Thymus (tissue), 14 donors: ENCODE data around the gene CENATAC. TPM values are rescaled to one million over a fixed set of nuclear protein-coding genes. Genes with fewer than 3 reads are reported as not detected.
"Not testable (repeated sequence)": the region's sequence is repeated elsewhere in the genome, so short reads cannot be mapped to it uniquely, and the experiment has no call there.

Source experiments
- DNase-seq, 9 donors: peaks; one replicate each; pipeline ENCODE4 v3.0.0-alpha.2; 2013; ENCODE audit warnings: low spot score in 9 of 9, low read depth in 6 of 9, missing footprints in 1 of 9
- H3K27ac ChIP-seq, 2 donors: one replicate each; pipeline ENCODE4 v1.5.1; 2013; ENCODE audit warnings: control low read depth in 1 of 2, low read depth in 1 of 2, low read length in 1 of 2, mild to moderate bottlenecking in 1 of 2, moderate library complexity in 1 of 2
- H3K27me3 ChIP-seq, 2 donors: one replicate each; pipeline ENCODE4 v1.5.1; 2013; ENCODE audit warnings: low read length in 1 of 2; ENCODE audit not compliant: control insufficient read depth in 2 of 2, insufficient read depth in 1 of 2
- H3K36me3 ChIP-seq, 2 donors: one replicate each; pipeline ENCODE4 v1.5.1; 2013; ENCODE audit warnings: low read length in 1 of 2, mild to moderate bottlenecking in 1 of 2, moderate library complexity in 1 of 2; ENCODE audit not compliant: control insufficient read depth in 2 of 2, insufficient read depth in 2 of 2
- H3K4me1 ChIP-seq, 2 donors: one replicate each; pipeline ENCODE4 v1.5.1; 2013; ENCODE audit warnings: low read length in 2 of 2; ENCODE audit not compliant: control insufficient read depth in 2 of 2, insufficient read depth in 2 of 2
- H3K4me3 ChIP-seq, 2 donors: one replicate each; pipeline ENCODE4 v1.5.1; 2013; ENCODE audit warnings: low read length in 2 of 2, control low read depth in 1 of 2, mild to moderate bottlenecking in 1 of 2
- H3K9me3 ChIP-seq, 2 donors: one replicate each; pipeline ENCODE4 v1.5.1; 2013; ENCODE audit warnings: low read length in 1 of 2, mild to moderate bottlenecking in 1 of 2; ENCODE audit not compliant: control insufficient read depth in 2 of 2, insufficient read depth in 1 of 2
- WGBS: extraction: QIAGEN DNeasy Blood & Tissue Kit; methylation state at CpG from one replicate; pipeline ENCODE4 v1.1.7; 2013; 5-methylcytosine and 5-hydroxymethylcytosine counted together
- long read RNA-seq, 10 donors: transcript quantifications; one replicate each; lab custom pipeline, GENCODE V29; 2026
- polyA plus RNA-seq: library from polyadenylated mRNA; stranded (reverse); fragments of 200-250 nt; gene quantifications from one replicate; pipeline ENCODE4 v1.2.3, GENCODE V29; 2013
- total RNA-seq: library from RNA; stranded (reverse); fragments of 120-200 nt; gene quantifications from one replicate; pipeline ENCODE4 v1.2.4, GENCODE V29; 2013
- donor health status: healthy.

The CENATAC gene
- total RNA-seq (15.5 TPM), polyA plus RNA-seq (79.1 TPM)
- long read RNA-seq, donor 1, partial matches to known transcripts = 704 of 720 reads
- long read RNA-seq, donor 1, other reads (novel, unspliced or antisense) = 16 of 720 reads
- long read RNA-seq, donor 2 = 0 reads
- long read RNA-seq, donor 3, partial matches to known transcripts = 8,557 of 8,940 reads
- long read RNA-seq, donor 3, other reads (novel, unspliced or antisense) = 377 of 8,940 reads
- long read RNA-seq, donor 4, partial matches to known transcripts = 4,817 of 5,022 reads
- long read RNA-seq, donor 4, other reads (novel, unspliced or antisense) = 203 of 5,022 reads
- long read RNA-seq, donor 5, partial matches to known transcripts = 10,495 of 10,934 reads
- long read RNA-seq, donor 5, other reads (novel, unspliced or antisense) = 434 of 10,934 reads
- long read RNA-seq, donor 6, partial matches to known transcripts = 4,442 of 4,621 reads
- long read RNA-seq, donor 6, other reads (novel, unspliced or antisense) = 177 of 4,621 reads
- long read RNA-seq, donor 7, partial matches to known transcripts = 7,552 of 7,911 reads
- long read RNA-seq, donor 7, other reads (novel, unspliced or antisense) = 358 of 7,911 reads
- long read RNA-seq, donor 8, partial matches to known transcripts = 1,628 of 1,657 reads
- long read RNA-seq, donor 8, other reads (novel, unspliced or antisense) = 28 of 1,657 reads
- long read RNA-seq, donor 9, partial matches to known transcripts = 3,074 of 3,195 reads
- long read RNA-seq, donor 9, other reads (novel, unspliced or antisense) = 117 of 3,195 reads
- long read RNA-seq, donor 10, partial matches to known transcripts = 3,990 of 4,197 reads
- long read RNA-seq, donor 10, other reads (novel, unspliced or antisense) = 207 of 4,197 reads

GRCh38 chr11:118997627-118998387, at the start of gene CENATAC:
Gene CENATAC, plus strand, starts transcription at chr11:118998138. Its CDS starts 60 bp downstream, at chr11:118998198.
- DNase-seq = peak; percentile 78 to 96 (median 90)
- peak within 1 kb of the TSS; percentile 83 to 86 for H3K4me3 ChIP-seq
- H3K27ac ChIP-seq = peak within 1 kb of the TSS; percentile 15 to 73
- no peaks in the 10 kb centered on the region for H3K9me3 ChIP-seq
- under 1% methylated on average over 54 of the region's 54 CpGs for WGBS
- H3K4me1 ChIP-seq = peaks cover 12 to 22% of the 10 kb centered on the region in 2 donors
- H3K27me3 ChIP-seq = no peaks in the 10 kb centered on the region
- peaks cover 15 to 21% of the 10 kb centered on the region in 2 donors for H3K36me3 ChIP-seq

- no peaks in the 10 kb centered on the region for H3K9me3 ChIP-seq
- H3K36me3 ChIP-seq = no peaks in the 10 kb centered on the region
- WGBS = 84% methylated on average over 6 of the region's 6 CpGs
- H3K4me1 ChIP-seq = no peaks in the 10 kb centered on the region
- DNase-seq = peak in 3 of 9 donors; percentile 19 to 53 (median 32)
- H3K4me3 ChIP-seq = no peak overlapping the region
- H3K27ac ChIP-seq = no peak overlapping the region
- H3K27me3 ChIP-seq = peaks cover 0 to 15% of the 10 kb centered on the region in 2 donors
Observed at GRCh38 chr11:118953265-118953664, 44.7 kb upstream of the CENATAC start.

- not testable (repeated sequence) for H3K27ac ChIP-seq, H3K36me3 ChIP-seq, H3K4me3 ChIP-seq, H3K9me3 ChIP-seq, DNase-seq, H3K4me1 ChIP-seq
- peaks cover 0 to 15% of the 10 kb centered on the region in 2 donors for H3K27me3 ChIP-seq
- WGBS = 87% methylated on average over 6 of the region's 6 CpGs
Observed at GRCh38 chr11:118953976-118954375, 44.0 kb upstream of the CENATAC start.

GRCh38 chr11:118956094-118956846, 41.7 kb upstream of the CENATAC start, which contains the start of gene UPK2:
Gene UPK2, plus strand, starts transcription at chr11:118956298. Its CDS starts 53 bp downstream, at chr11:118956351.
- H3K4me3 ChIP-seq = no peak within 1 kb of the TSS
- peak; percentile 51 to 93 (median 76) for DNase-seq
- peaks cover 0 to 12% of the 10 kb centered on the region in 2 donors for H3K27me3 ChIP-seq
- WGBS = 13% methylated on average over 7 of the region's 7 CpGs
- H3K9me3 ChIP-seq = no peaks in the 10 kb centered on the region
- no peaks in the 10 kb centered on the region for H3K4me1 ChIP-seq
- no peaks in the 10 kb centered on the region for H3K36me3 ChIP-seq
- no peak within 1 kb of the TSS for H3K27ac ChIP-seq

- H3K4me1 ChIP-seq = no peaks in the 10 kb centered on the region
- no peak overlapping the region for H3K27ac ChIP-seq
- H3K9me3 ChIP-seq = no peaks in the 10 kb centered on the region
- WGBS = 65% methylated on average over 14 of the region's 14 CpGs
- no peaks in the 10 kb centered on the region for H3K36me3 ChIP-seq
- H3K27me3 ChIP-seq = peaks cover 0 to 11% of the 10 kb centered on the region in 2 donors
- DNase-seq = no peak
- no peak overlapping the region for H3K4me3 ChIP-seq
Observed at GRCh38 chr11:118956847-118957469, 41.0 kb upstream of the CENATAC start.

GRCh38 chr11:118957549-118957948, 40.4 kb upstream of the CENATAC start:
- H3K4me1 ChIP-seq = no peaks in the 10 kb centered on the region
- no peak overlapping the region for H3K27ac ChIP-seq
- peaks cover 0 to 11% of the 10 kb centered on the region in 2 donors for H3K27me3 ChIP-seq
- H3K36me3 ChIP-seq = no peaks in the 10 kb centered on the region
- no peak overlapping the region for H3K4me3 ChIP-seq
- no peaks in the 10 kb centered on the region for H3K9me3 ChIP-seq
- 94% methylated on average over 11 of the region's 11 CpGs for WGBS
- no peak for DNase-seq

- 97% methylated on average over 8 of the region's 8 CpGs for WGBS
- H3K4me1 ChIP-seq = no peaks in the 10 kb centered on the region
- H3K27ac ChIP-seq = no peak overlapping the region
- H3K27me3 ChIP-seq = peaks cover 0 to 7% of the 10 kb centered on the region in 2 donors
- no peaks in the 10 kb centered on the region for H3K9me3 ChIP-seq
- no peak for DNase-seq
- H3K4me3 ChIP-seq = no peak overlapping the region
- no peaks in the 10 kb centered on the region for H3K36me3 ChIP-seq
Observed at GRCh38 chr11:118957968-118958367, 40.0 kb upstream of the CENATAC start.

- no peaks in the 10 kb centered on the region for H3K36me3 ChIP-seq
- H3K9me3 ChIP-seq = no peaks in the 10 kb centered on the region
- no peak overlapping the region for H3K27ac ChIP-seq
- no peak for DNase-seq
- H3K4me1 ChIP-seq = no peaks in the 10 kb centered on the region
- 94% methylated on average over 2 of the region's 2 CpGs for WGBS
- no peak overlapping the region for H3K4me3 ChIP-seq
- H3K27me3 ChIP-seq = peaks cover 0 to 4% of the 10 kb centered on the region in 2 donors
Observed at GRCh38 chr11:118958577-118958976, 39.4 kb upstream of the CENATAC start.
